Measurements from ENCODE around the gene CD164L2. TPM values are rescaled to one million over a fixed set of nuclear protein-coding genes. Genes with fewer than 3 reads are reported as not detected.
A peak's percentile ranks its signal among the peaks of the same experiment; 100 is the strongest.

CD164L2 gene
- total RNA-seq, 1 donor from 2014 or later = not detected

GRCh38 chr1:27417713-27418112, 34.6 kb upstream of the CD164L2 start:
- Histone ChIP-seq H3K36me3 (peaks cover 53% of the 10 kb centered on the region), H3K9me3 (replicated peaks) (no peaks in the 10 kb centered on the region), H3K4me3 (no peak overlapping the region), H3K4me1 (peaks cover 92% of the 10 kb centered on the region), H3K27ac (replicated peaks) (peak overlapping the region; percentile 77), H3K27me3 (ENCODE audit: low read depth) (no peaks in the 10 kb centered on the region)
- TF ChIP-seq, protein P1, sequence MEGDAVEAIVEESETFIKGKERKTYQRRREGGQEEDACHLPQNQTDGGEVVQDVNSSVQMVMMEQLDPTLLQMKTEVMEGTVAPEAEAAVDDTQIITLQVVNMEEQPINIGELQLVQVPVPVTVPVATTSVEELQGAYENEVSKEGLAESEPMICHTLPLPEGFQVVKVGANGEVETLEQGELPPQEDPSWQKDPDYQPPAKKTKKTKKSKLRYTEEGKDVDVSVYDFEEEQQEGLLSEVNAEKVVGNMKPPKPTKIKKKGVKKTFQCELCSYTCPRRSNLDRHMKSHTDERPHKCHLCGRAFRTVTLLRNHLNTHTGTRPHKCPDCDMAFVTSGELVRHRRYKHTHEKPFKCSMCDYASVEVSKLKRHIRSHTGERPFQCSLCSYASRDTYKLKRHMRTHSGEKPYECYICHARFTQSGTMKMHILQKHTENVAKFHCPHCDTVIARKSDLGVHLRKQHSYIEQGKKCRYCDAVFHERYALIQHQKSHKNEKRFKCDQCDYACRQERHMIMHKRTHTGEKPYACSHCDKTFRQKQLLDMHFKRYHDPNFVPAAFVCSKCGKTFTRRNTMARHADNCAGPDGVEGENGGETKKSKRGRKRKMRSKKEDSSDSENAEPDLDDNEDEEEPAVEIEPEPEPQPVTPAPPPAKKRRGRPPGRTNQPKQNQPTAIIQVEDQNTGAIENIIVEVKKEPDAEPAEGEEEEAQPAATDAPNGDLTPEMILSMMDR (IDR thresholded peaks at IDR 0.05; ENCODE audit: borderline replicate concordance) = no peak
- intact Hi-C loops (cut with micrococcal nuclease) = no loop called here
- no peak for DNase-seq

GRCh38 chr1:27416387-27417111, 33.4 kb upstream of the CD164L2 start:
- no peaks in the 10 kb centered on the region for H3K9me3 ChIP-seq (replicated peaks)
- peaks cover 65% of the 10 kb centered on the region for H3K36me3 ChIP-seq
- H3K27me3 ChIP-seq (ENCODE audit: low read depth) = no peaks in the 10 kb centered on the region
- H3K4me3 ChIP-seq = no peak overlapping the region
- peak overlapping the region; percentile 77 for H3K27ac ChIP-seq (replicated peaks)
- DNase-seq = no peak
- TF ChIP-seq, protein P1 (IDR thresholded peaks at IDR 0.05; ENCODE audit: borderline replicate concordance) = peak; percentile 72
- peaks cover 85% of the 10 kb centered on the region for H3K4me1 ChIP-seq
- intact Hi-C loops (cut with micrococcal nuclease) = no loop called here

DNA sequence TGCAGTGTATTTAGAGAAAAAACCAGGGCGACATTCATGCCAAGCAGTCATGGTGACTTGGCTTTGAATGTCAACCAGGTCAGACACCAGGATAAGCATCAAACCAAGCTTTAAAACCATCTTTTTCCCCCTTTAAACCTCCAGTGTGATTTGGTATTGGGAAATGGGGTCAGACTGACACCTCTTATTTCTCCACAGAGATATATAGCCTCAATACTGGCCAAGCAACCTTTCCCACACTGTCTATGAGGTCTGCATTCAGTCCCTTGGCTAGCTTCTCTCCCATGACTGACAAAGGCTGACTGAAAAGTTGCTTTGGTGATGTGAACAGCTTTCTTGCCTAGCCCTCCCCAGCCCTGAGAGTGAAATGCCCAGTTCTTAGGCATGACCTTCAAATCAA, 31.0 kb upstream of the CD164L2 start:
- peaks cover 89% of the 10 kb centered on the region for H3K36me3 ChIP-seq
- DNase-seq = no peak
- peaks cover 60% of the 10 kb centered on the region for H3K4me1 ChIP-seq
- TF ChIP-seq, protein P1 (IDR thresholded peaks at IDR 0.05; ENCODE audit: borderline replicate concordance) = no peak
- intact Hi-C loops (cut with micrococcal nuclease) = no loop called here
- no peak overlapping the region for H3K4me3 ChIP-seq
- peak overlapping the region; percentile 77 for H3K27ac ChIP-seq (replicated peaks)
- H3K27me3 ChIP-seq (ENCODE audit: low read depth) = no peaks in the 10 kb centered on the region
- H3K9me3 ChIP-seq (replicated peaks) = no peaks in the 10 kb centered on the region

DNA sequence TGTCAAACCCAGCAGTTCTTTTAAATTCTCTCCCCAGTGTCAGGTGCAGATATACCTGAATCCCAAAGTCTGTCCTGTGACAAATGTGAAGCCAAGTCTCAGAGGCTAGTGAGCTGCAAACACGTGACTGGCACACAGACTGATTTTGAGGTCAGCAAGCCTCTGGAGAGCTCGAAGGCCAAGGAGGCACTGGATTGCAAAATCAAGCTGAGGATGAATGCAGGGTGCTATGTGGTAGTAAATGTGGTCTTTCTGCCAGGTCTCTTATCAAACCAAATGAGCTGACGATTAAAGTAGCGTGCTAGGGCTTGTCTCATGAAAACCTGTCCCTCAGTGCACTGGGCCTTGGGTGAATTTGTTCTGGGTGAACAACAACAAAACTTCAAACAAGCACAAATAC, 29.9 kb upstream of the CD164L2 start:
- no peak for DNase-seq
- TF ChIP-seq, protein P1 (IDR thresholded peaks at IDR 0.05; ENCODE audit: borderline replicate concordance) = no peak
- H3K36me3 ChIP-seq = peaks cover 92% of the 10 kb centered on the region
- H3K4me1 ChIP-seq = peaks cover 49% of the 10 kb centered on the region
- peak overlapping the region; percentile 77 for H3K27ac ChIP-seq (replicated peaks)
- no peak overlapping the region for H3K4me3 ChIP-seq
- intact Hi-C loops (cut with micrococcal nuclease) = no loop called here
- no peaks in the 10 kb centered on the region for H3K9me3 ChIP-seq (replicated peaks)
- no peaks in the 10 kb centered on the region for H3K27me3 ChIP-seq (ENCODE audit: low read depth)

- no peaks in the 10 kb centered on the region for H3K27me3 ChIP-seq (ENCODE audit: low read depth)
- peaks cover 92% of the 10 kb centered on the region for H3K36me3 ChIP-seq
- H3K27ac ChIP-seq (replicated peaks) = peak overlapping the region; percentile 77
- no peak for DNase-seq
- intact Hi-C loops (cut with micrococcal nuclease) = no loop called here
- no peak overlapping the region for H3K4me3 ChIP-seq
- peaks cover 44% of the 10 kb centered on the region for H3K4me1 ChIP-seq
- H3K9me3 ChIP-seq (replicated peaks) = no peaks in the 10 kb centered on the region
- TF ChIP-seq, protein P1 (IDR thresholded peaks at IDR 0.05; ENCODE audit: borderline replicate concordance) = no peak
Measured at GRCh38 chr1:27412502-27412901, 29.4 kb upstream of the CD164L2 start.
